H1 (cell line): ENCODE data around the gene PCCA. TPM values are rescaled to one million over a fixed set of nuclear protein-coding genes. Genes with fewer than 3 reads are reported as not detected.

Source experiments
- CTCF ChIA-PET: fragments of 300-600 bp; sonication (Branson Sonifier 250); formaldehyde crosslinking; loops from one replicate; lab custom pipeline; 2021; ENCODE audit not compliant: partially characterized antibody; lab: Charles Lee
- POLR2A ChIA-PET: fragments of 300-600 bp; sonication (Branson Sonifier 250); formaldehyde crosslinking; loops from one replicate; lab custom pipeline; 2021; ENCODE audit warnings: inconsistent platforms; ENCODE audit not compliant: partially characterized antibody; lab: Charles Lee
- DNase-seq, 2 experiments: peaks; one replicate each; pipeline versions ENCODE4 v3.0.0 to v3.0.0-alpha.2; 2010 to 2022; ENCODE audit warnings: low spot score in 2 of 2, low read depth in 1 of 2, mixed read lengths in 1 of 2
- FAIRE-seq: peaks from 2 replicates; lab custom pipeline; 2011; peaks lifted over from hg19 to GRCh38; lab: Jason Lieb, UNC
- H2AFZ ChIP-seq: 2 replicates; pipeline ENCODE4 v1.8.1; 2012; ENCODE audit warnings: low read length, inconsistent platforms
- H2AK5ac ChIP-seq: 2 replicates; pipeline ENCODE4 v1.6.1; 2013; ENCODE audit warnings: low read depth, low read length
- H2BK120ac ChIP-seq: replicated peaks from 2 replicates; pipeline ENCODE3; 2013; ENCODE audit warnings: low read depth, low read length, inconsistent platforms
- H2BK12ac ChIP-seq: 2 replicates; pipeline ENCODE4 v1.6.1; 2013; ENCODE audit warnings: low read depth, low read length
- H2BK15ac ChIP-seq: 2 replicates; pipeline ENCODE4 v1.6.1; 2013; ENCODE audit warnings: low read length
- H2BK20ac ChIP-seq: 2 replicates; pipeline ENCODE4 v1.6.1; 2013; ENCODE audit warnings: low read length
- H2BK5ac ChIP-seq: 2 replicates; pipeline ENCODE4 v1.6.1; 2013; ENCODE audit warnings: low read depth, low read length
- H3K14ac ChIP-seq: 2 replicates; pipeline ENCODE4 v1.6.1; 2013; ENCODE audit warnings: inconsistent platforms; ENCODE audit not compliant: insufficient read length
- H3K18ac ChIP-seq: 2 replicates; pipeline ENCODE4 v1.6.1; 2013; ENCODE audit warnings: low read length; ENCODE audit errors: extremely low read depth
- H3K23ac ChIP-seq: 2 replicates; pipeline ENCODE4 v1.6.1; 2013; ENCODE audit warnings: inconsistent platforms; ENCODE audit not compliant: insufficient read length
- H3K23me2 ChIP-seq: 2 replicates; pipeline ENCODE4 v1.6.1; 2013; ENCODE audit warnings: low read depth, low read length
- H3K27ac ChIP-seq: 2 replicates; pipeline ENCODE4 v1.6.1; 2011; ENCODE audit warnings: low read depth, low read length, inconsistent platforms
- H3K27me3 ChIP-seq, 4 experiments: replicated peaks in 1 of 4; 1 replicate in 1 of 4; 2 replicates in 3 of 4; pipeline versions ENCODE4 v1.6.1 to v1.8.1; 2011 to 2013; ENCODE audit warnings: low read length in 3 of 4, mild to moderate bottlenecking in 3 of 4, inconsistent platforms in 2 of 4, mixed read lengths in 2 of 4, moderate library complexity in 1 of 4; ENCODE audit not compliant: control insufficient read depth in 3 of 4, insufficient read depth in 3 of 4; ENCODE audit errors: extremely low read depth in 1 of 4
- H3K36me3 ChIP-seq, 4 experiments: 2 replicates each; pipeline versions ENCODE4 v1.6.1 to v1.8.1; 2011 to 2013; ENCODE audit warnings: mild to moderate bottlenecking in 4 of 4, low read length in 3 of 4, moderate library complexity in 2 of 4, control low read depth in 1 of 4, inconsistent platforms in 1 of 4; ENCODE audit not compliant: insufficient read depth in 4 of 4, control insufficient read depth in 2 of 4
- H3K4ac ChIP-seq: replicated peaks from 2 replicates; pipeline ENCODE3; 2013; ENCODE audit warnings: low read length, low read depth, mixed read lengths, inconsistent platforms; ENCODE audit not compliant: insufficient read length
- H3K4me1 ChIP-seq, 4 experiments: replicated peaks in 1 of 4; 1 replicate in 1 of 4; 2 replicates in 3 of 4; pipeline versions ENCODE4 v1.6.1 to v1.8.1; 2011 to 2013; ENCODE audit warnings: low read length in 3 of 4, inconsistent platforms in 2 of 4, mixed read lengths in 1 of 4; ENCODE audit not compliant: insufficient read depth in 4 of 4, control insufficient read depth in 3 of 4
- H3K4me2 ChIP-seq, 2 experiments: 2 replicates each; pipeline versions ENCODE4 v1.6.1 to v1.8.1; 2011 to 2013; ENCODE audit warnings: low read depth in 2 of 2, low read length in 2 of 2, control low read depth in 1 of 2, inconsistent platforms in 1 of 2, mild to moderate bottlenecking in 1 of 2; ENCODE audit not compliant: insufficient read depth in 1 of 2
- H3K4me3 ChIP-seq, 4 experiments: fragments of 200-600, 300-600 bp in 1 of 4; sonication (generic), shearing (Covaris generic), sonication (Bioruptor Twin) in 1 of 4; 2 replicates each; pipeline versions ENCODE4 v1.5.1 to v1.8.1; 2011 to 2016; ENCODE audit warnings: low read length in 4 of 4, low read depth in 3 of 4, control low read depth in 2 of 4, inconsistent platforms in 2 of 4, mild to moderate bottlenecking in 2 of 4, mixed read lengths in 1 of 4, moderate library complexity in 1 of 4; ENCODE audit not compliant: insufficient read depth in 2 of 4; ENCODE audit errors: extremely low read depth in 1 of 4
- H3K56ac ChIP-seq: replicated peaks from 2 replicates; pipeline ENCODE3; 2013; ENCODE audit warnings: low read depth, mild to moderate bottlenecking, mixed read lengths, low read length, inconsistent platforms; ENCODE audit not compliant: insufficient read length
- H3K79me1 ChIP-seq: 2 replicates; pipeline ENCODE4 v1.6.1; 2013; ENCODE audit warnings: low read depth, low read length, control low read depth
- H3K79me2 ChIP-seq, 2 experiments: 2 replicates each; pipeline versions ENCODE4 v1.6.1 to v1.8.1; 2012 to 2013; ENCODE audit warnings: low read length in 2 of 2, mild to moderate bottlenecking in 2 of 2, inconsistent platforms in 1 of 2; ENCODE audit not compliant: insufficient read depth in 2 of 2, control insufficient read depth in 1 of 2
- H3K9ac ChIP-seq, 4 experiments: replicated peaks in 1 of 4; 1 replicate in 1 of 4; 2 replicates in 3 of 4; pipeline versions ENCODE4 v1.6.1 to v1.8.1; 2011 to 2013; ENCODE audit warnings: low read depth in 3 of 4, low read length in 3 of 4, control low read depth in 2 of 4, mild to moderate bottlenecking in 2 of 4, moderate library complexity in 2 of 4, inconsistent platforms in 1 of 4; ENCODE audit errors: extremely low read depth in 1 of 4
- H3K9me3 ChIP-seq, 2 experiments: 2 replicates each; pipeline versions ENCODE4 v1.6.1 to v1.8.1; 2012 to 2013; ENCODE audit warnings: mild to moderate bottlenecking in 2 of 2, moderate library complexity in 2 of 2, control low read depth in 1 of 2, inconsistent platforms in 1 of 2, low read depth in 1 of 2, low read length in 1 of 2, mixed read lengths in 1 of 2; ENCODE audit not compliant: insufficient read depth in 2 of 2
- H4K20me1 ChIP-seq, 2 experiments: replicated peaks in 1 of 2; 2 replicates each; pipeline versions ENCODE3 to v1.8.1; 2011 to 2013; ENCODE audit warnings: inconsistent platforms in 2 of 2, low read length in 2 of 2, mild to moderate bottlenecking in 1 of 2; ENCODE audit not compliant: insufficient read depth in 2 of 2, control insufficient read depth in 1 of 2
- H4K5ac ChIP-seq: 2 replicates; pipeline ENCODE4 v1.6.1; 2013; ENCODE audit warnings: low read length, low read depth, mixed read lengths, inconsistent platforms; ENCODE audit not compliant: insufficient read length
- H4K8ac ChIP-seq: 2 replicates; pipeline ENCODE4 v1.8.0; 2013; ENCODE audit warnings: mild to moderate bottlenecking, moderate library complexity, low read length, inconsistent platforms; ENCODE audit not compliant: insufficient read depth; ENCODE audit errors: extremely low read depth
- H4K91ac ChIP-seq: replicated peaks from 2 replicates; pipeline ENCODE3; 2013; ENCODE audit warnings: low read length, mixed read lengths, inconsistent platforms; ENCODE audit not compliant: insufficient read length
- ASH2L ChIP-seq: fragments of 200-600, 300-600 bp; sonication (generic); IDR thresholded peaks from one replicate; pipeline ENCODE4 v1.7.1; 2017; ENCODE audit warnings: low read length
- CTBP2 ChIP-seq: IDR thresholded peaks from 2 replicates; pipeline ENCODE4 v1.7.0; 2011; ENCODE audit warnings: borderline replicate concordance, mild to moderate bottlenecking, moderate library complexity, mixed read lengths, low read length; ENCODE audit not compliant: insufficient read depth, insufficient read length
- EZH2 ChIP-seq: fragments of 200-600 bp; sonication (generic); IDR thresholded peaks from 2 replicates; pipeline ENCODE4 v1.7.1; 2012; ENCODE audit warnings: low read depth, mild to moderate bottlenecking, moderate library complexity, low read length, inconsistent platforms; ENCODE audit not compliant: severe bottlenecking
- HDAC6 ChIP-seq: IDR thresholded peaks from one replicate; pipeline ENCODE4 v1.7.1; 2012; ENCODE audit warnings: low read depth, mild to moderate bottlenecking, inconsistent platforms, low read length, moderate library complexity
- JUND ChIP-seq: IDR thresholded peaks from 2 replicates; pipeline ENCODE4 v1.6.1; 2011; ENCODE audit warnings: mild to moderate bottlenecking, improper control_type of control experiment, low read length
- KDM4A ChIP-seq: IDR thresholded peaks from one replicate; pipeline ENCODE4 v1.7.1; 2012; ENCODE audit warnings: low read depth, mild to moderate bottlenecking, moderate library complexity, low read length, inconsistent platforms; ENCODE audit not compliant: severe bottlenecking
- NANOG ChIP-seq: IDR thresholded peaks from 2 replicates; pipeline ENCODE4 v1.6.1; 2011; ENCODE audit warnings: low read length, low read depth, mild to moderate bottlenecking, inconsistent platforms; ENCODE audit not compliant: insufficient read depth, poor library complexity, severe bottlenecking
- NRF1 ChIP-seq: IDR thresholded peaks from 2 replicates; pipeline ENCODE4 v1.6.1; 2011; ENCODE audit warnings: mild to moderate bottlenecking, low read depth, low read length, improper control_type of control experiment
- POU5F1 ChIP-seq: IDR thresholded peaks from 2 replicates; pipeline ENCODE4 v1.6.1; 2011; ENCODE audit warnings: low read depth, mild to moderate bottlenecking, low read length, moderate library complexity
- RBBP5 ChIP-seq: IDR thresholded peaks from 2 replicates; pipeline ENCODE4 v1.7.1; 2012; ENCODE audit warnings: low read depth, mild to moderate bottlenecking, inconsistent platforms, low read length, moderate library complexity, borderline replicate concordance
- SP1 ChIP-seq: IDR thresholded peaks from 2 replicates; pipeline ENCODE4 v1.6.1; 2011; ENCODE audit warnings: low read depth, low read length
- TBP ChIP-seq: IDR thresholded peaks from 2 replicates; pipeline ENCODE4 v1.6.1; 2011; ENCODE audit warnings: low read depth, low read length, improper control_type of control experiment
- WGBS, 2 experiments: shearing (Covaris generic) in 1 of 2; methylation state at CpG; one replicate each; pipeline versions ENCODE4 v1.1.6 to v1.1.7; 2013 to 2015; ENCODE audit warnings: low lambda C conversion rate in 2 of 2, mixed read lengths in 2 of 2, inconsistent platforms in 1 of 2, low coverage in 1 of 2, missing lambda C conversion rate in 1 of 2; ENCODE audit not compliant: insufficient replicate concordance in 2 of 2, insufficient coverage in 1 of 2, insufficient read length in 1 of 2; ENCODE audit errors: extremely low coverage in 1 of 2, missing lambda C conversion rate in 1 of 2; 5-methylcytosine and 5-hydroxymethylcytosine counted together
- polyA plus RNA-seq, 7 experiments: library from polyadenylated mRNA; depleted of rRNA in 3 of 7; stranded (reverse) in 5 of 7; unstranded in 2 of 7; fragments of >200 nt in 5 of 7; fragments of 200-250 nt in 2 of 7; gene quantifications; 1 replicate in 5 of 7; 2 replicates in 1 of 7; 4 replicates in 1 of 7; pipeline versions ENCODE4 v1.2.1 to v1.2.3, GENCODE V29; 2011 to 2013; ENCODE audit warnings: missing spikeins in 2 of 7, mixed read lengths in 2 of 7
- total RNA-seq: library from RNA; stranded (reverse); fragmentation: NEBNext Ultra II Directional; extraction: Animal tissue kit (Norgen Biotek cat#: 25700); gene quantifications from 2 replicates; pipeline ENCODE4 v1.2.1, GENCODE V29; 2021
- TF ChIP-seq, protein P1 (sequence below): IDR thresholded peaks from 2 replicates; pipeline ENCODE4 v1.6.1; 2012; ENCODE audit warnings: low read length, inconsistent platforms

Gene PCCA
- total and polyA plus RNA-seq, 2 of the 8 experiments (the other 6 are each of a cell fraction or from before 2014, with no cell fraction given) = 18.4 to 49.8 TPM

GRCh38 chr13:100340865-100341264, 252.0 kb downstream of the PCCA start:
- Histone ChIP-seq H2AFZ (no peak overlapping the region), H3K27me3 (no peaks in the 10 kb centered on the region), H3K9ac (no peak overlapping the region), H4K8ac (no peak overlapping the region), H3K79me1 (no peaks in the 10 kb centered on the region), H3K27ac (no peak overlapping the region), H3K4me2 (no peak overlapping the region), H2BK5ac (no peak overlapping the region), H3K9me3 (no peaks in the 10 kb centered on the region), H2BK15ac (no peak overlapping the region), H3K36me3 (peaks cover 0 to 16% (median 0%) of the 10 kb centered on the region in 4 experiments; a peak in 3 of 8 replicates), H2BK120ac (no peak overlapping the region), H3K23ac (no peak overlapping the region), H3K23me2 (no peaks in the 10 kb centered on the region), H4K5ac (no peak overlapping the region), H3K4ac (no peak overlapping the region), H3K14ac (no peak overlapping the region), H2AK5ac (no peak overlapping the region), H4K91ac (no peak overlapping the region), H3K79me2 (no peaks in the 10 kb centered on the region), H3K4me3 (no peak overlapping the region), H2BK12ac (no peak overlapping the region), H4K20me1 (peaks cover 0 to 1% of the 10 kb centered on the region in 2 experiments), H2BK20ac (no peak overlapping the region), H3K56ac (no peak overlapping the region), H3K4me1 (peaks cover 0 to 2% (median under 1%) of the 10 kb centered on the region in 4 experiments; a peak in 5 of 7 replicates), H3K18ac (no peak overlapping the region)
- ChIA-PET CTCF (interaction anchor here (0.7 kb wide), 1 partner anchor 173 kb away, joined by 3 read pairs; no protein-coding TSS in a partner anchor), POLR2A (no interaction called here)
- FAIRE-seq (no peak), DNase-seq (no peak)
- 90% methylated on average over 2 of the region's 2 CpGs; no CpG with 5 or more reads in 1 of the 2 experiments for WGBS, 2 experiments
- no peak for TF ChIP-seq EZH2
- no peak for TF ChIP-seq HDAC6
- no peak for TF ChIP-seq RBBP5
- no peak for TF ChIP-seq JUND
- TF ChIP-seq, protein P1, sequence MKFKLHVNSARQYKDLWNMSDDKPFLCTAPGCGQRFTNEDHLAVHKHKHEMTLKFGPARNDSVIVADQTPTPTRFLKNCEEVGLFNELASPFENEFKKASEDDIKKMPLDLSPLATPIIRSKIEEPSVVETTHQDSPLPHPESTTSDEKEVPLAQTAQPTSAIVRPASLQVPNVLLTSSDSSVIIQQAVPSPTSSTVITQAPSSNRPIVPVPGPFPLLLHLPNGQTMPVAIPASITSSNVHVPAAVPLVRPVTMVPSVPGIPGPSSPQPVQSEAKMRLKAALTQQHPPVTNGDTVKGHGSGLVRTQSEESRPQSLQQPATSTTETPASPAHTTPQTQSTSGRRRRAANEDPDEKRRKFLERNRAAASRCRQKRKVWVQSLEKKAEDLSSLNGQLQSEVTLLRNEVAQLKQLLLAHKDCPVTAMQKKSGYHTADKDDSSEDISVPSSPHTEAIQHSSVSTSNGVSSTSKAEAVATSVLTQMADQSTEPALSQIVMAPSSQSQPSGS = no peak
- no peak for TF ChIP-seq ASH2L
- no peak for TF ChIP-seq NRF1
- TF ChIP-seq POU5F1 = no peak
- TF ChIP-seq CTBP2 = no peak
- no peak for TF ChIP-seq KDM4A
- no peak for TF ChIP-seq NANOG
- no peak for TF ChIP-seq SP1
- no peak for TF ChIP-seq TBP
